Kidney (tissue), 14 donors: ENCODE results near the gene PCNX1. TPM values are rescaled to one million over a fixed set of nuclear protein-coding genes. Genes with fewer than 3 reads are reported as not detected.
A peak's percentile ranks its signal among the peaks of the same experiment; 100 is the strongest.

ENCODE experiments used
- DNase-seq, 5 donors: peaks; one replicate each; pipeline ENCODE4 v3.0.0-alpha.2; 2013 to 2020
- FAIRE-seq: peaks from 2 replicates; lab custom pipeline; 2012; peaks lifted over from hg19 to GRCh38; lab: Jason Lieb, UNC
- H3K27ac ChIP-seq, 2 donors: one replicate each; pipeline ENCODE4 v1.7.0; 2013; ENCODE audit warnings: low read depth in 2 of 2, low read length in 2 of 2, inconsistent platforms in 1 of 2
- H3K27me3 ChIP-seq: one replicate; pipeline ENCODE4 v1.7.1; 2013; ENCODE audit warnings: low read length, inconsistent platforms; ENCODE audit not compliant: control insufficient read depth, insufficient read depth
- H3K36me3 ChIP-seq, 3 donors: one replicate each; pipeline versions ENCODE4 v1.7.0 to v1.7.1; 2013; ENCODE audit warnings: low read length in 3 of 3, control low read depth in 1 of 3, inconsistent platforms in 1 of 3; ENCODE audit not compliant: insufficient read depth in 3 of 3, control insufficient read depth in 2 of 3
- H3K4me1 ChIP-seq, 3 donors: one replicate each; pipeline versions ENCODE4 v1.7.0 to v1.7.1; 2013; ENCODE audit warnings: low read length in 3 of 3, inconsistent platforms in 1 of 3, low read depth in 1 of 3; ENCODE audit not compliant: control insufficient read depth in 2 of 3, insufficient read depth in 2 of 3
- H3K4me3 ChIP-seq, 3 donors: one replicate each; pipeline versions ENCODE4 v1.7.0 to v1.8.1; 2013; ENCODE audit warnings: low read length in 3 of 3, control low read depth in 1 of 3, inconsistent platforms in 1 of 3
- H3K9ac ChIP-seq, 3 donors: one replicate each; pipeline versions ENCODE4 v1.7.0 to v1.7.1; 2013; ENCODE audit warnings: low read length in 3 of 3, control low read depth in 1 of 3, inconsistent platforms in 1 of 3
- H3K9me3 ChIP-seq, 3 donors: one replicate each; pipeline versions ENCODE4 v1.7.0 to v1.7.1; 2013; ENCODE audit warnings: low read length in 3 of 3, control low read depth in 1 of 3, inconsistent platforms in 1 of 3; ENCODE audit not compliant: control insufficient read depth in 2 of 3, insufficient read depth in 1 of 3
- intact Hi-C: fragments of 100-400 bp; cut with DNase I; formaldehyde crosslinking; loops from one replicate; pipeline ENCODE4 v1.11.1; 2022
- polyA plus RNA-seq: library from polyadenylated mRNA; stranded (reverse); fragments of 350-450 nt; fragmentation: Illumina TruSeq; extraction: RNeasy Lipid Tissue Mini Kit (QIAGEN cat#74804); gene quantifications from one replicate; pipeline ENCODE4 v1.2.3, GENCODE V29; 2014; ENCODE audit warnings: low read depth, low replicate concordance; ENCODE audit not compliant: insufficient read depth
- total RNA-seq: library from RNA; stranded (reverse); fragmentation: NEBNext Ultra II Directional; extraction: Animal tissue kit (Norgen Biotek cat#: 25700); gene quantifications from one replicate; pipeline ENCODE4 v1.2.1, GENCODE V29; 2021
- TF ChIP-seq, protein P1 (sequence below): IDR thresholded peaks from 3 replicates; pipeline ENCODE4 v1.5.1; 2012; ENCODE audit warnings: mild to moderate bottlenecking, moderate library complexity, borderline replicate concordance; ENCODE audit not compliant: insufficient read depth; ENCODE audit errors: extremely low read depth
- donor health status: control.
- donor health status: control.
- donor health status: control.
- donor health status: control.
- donor health status: control.
- donor health status: DM: yes; HTN: yes; CAD: no.
- donor health status: Normal renal cell carcinoma (clear cell type).

Gene PCNX1
- total and polyA plus RNA-seq, 2 donors from 2014 or later: 16.2 to 55.2 TPM

DNA sequence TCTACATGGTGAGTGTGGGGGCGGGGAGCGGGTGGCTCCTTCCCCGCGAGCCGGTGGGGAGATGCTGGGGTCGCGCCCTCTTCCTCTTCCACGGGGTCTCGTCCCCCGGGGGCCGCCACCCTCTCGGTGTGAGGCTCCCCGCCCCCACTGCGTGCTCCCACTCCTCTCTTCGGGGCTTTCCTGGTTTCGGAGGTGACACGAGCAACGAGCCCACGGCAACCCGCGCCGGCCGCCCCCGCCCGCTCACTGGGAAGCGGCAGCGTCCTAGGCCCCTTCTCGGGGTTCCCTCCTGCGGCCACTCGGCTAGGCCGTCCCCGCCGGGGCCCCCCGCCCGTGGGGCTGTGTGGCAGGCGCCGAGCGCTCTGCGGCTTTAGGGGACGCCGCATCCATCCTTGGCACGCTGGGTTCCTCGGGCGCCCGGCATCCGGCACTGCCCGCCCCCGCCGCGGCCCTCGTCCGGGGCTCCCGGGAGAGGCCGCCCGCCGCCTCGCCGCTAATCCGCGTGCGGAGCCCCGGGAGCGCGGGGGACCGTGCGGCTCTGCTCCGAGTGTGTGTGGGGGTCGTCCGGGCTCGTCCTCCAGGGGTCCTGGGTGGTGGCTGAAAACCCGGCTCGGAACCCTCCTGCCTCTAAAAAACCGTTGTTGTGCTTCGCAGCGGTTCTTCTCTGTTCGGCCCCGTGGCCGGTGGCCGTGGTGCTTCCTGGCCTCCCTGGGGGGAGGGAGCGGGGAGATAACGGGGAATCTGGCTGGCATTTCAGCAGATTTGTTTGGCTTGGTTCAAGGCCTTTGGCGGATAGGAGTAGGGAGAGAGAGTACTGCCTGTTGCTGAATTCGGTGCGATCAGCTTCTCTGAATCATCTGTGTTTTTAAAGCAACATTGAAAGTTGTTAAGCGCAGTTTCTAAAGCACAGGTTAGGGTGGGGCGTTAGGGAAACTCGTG lies 1.0 kb downstream of the PCNX1 start:
- DNase-seq (peak; percentile 45 to 89 (median 66)), FAIRE-seq (no peak)
- Histone ChIP-seq H3K4me1 (peaks cover 0 to 23% (median 20%) of the 10 kb centered on the region in 3 donors), H3K27ac (peak overlapping the region; percentile 83 to 94), H3K4me3 (peak overlapping the region; percentile 77 to 93 (median 81)), H3K27me3 (no peaks in the 10 kb centered on the region), H3K9me3 (no peaks in the 10 kb centered on the region), H3K9ac (peak overlapping the region; percentile 63 to 95 (median 74)), H3K36me3 (no peaks in the 10 kb centered on the region)
- TF ChIP-seq, protein P1, sequence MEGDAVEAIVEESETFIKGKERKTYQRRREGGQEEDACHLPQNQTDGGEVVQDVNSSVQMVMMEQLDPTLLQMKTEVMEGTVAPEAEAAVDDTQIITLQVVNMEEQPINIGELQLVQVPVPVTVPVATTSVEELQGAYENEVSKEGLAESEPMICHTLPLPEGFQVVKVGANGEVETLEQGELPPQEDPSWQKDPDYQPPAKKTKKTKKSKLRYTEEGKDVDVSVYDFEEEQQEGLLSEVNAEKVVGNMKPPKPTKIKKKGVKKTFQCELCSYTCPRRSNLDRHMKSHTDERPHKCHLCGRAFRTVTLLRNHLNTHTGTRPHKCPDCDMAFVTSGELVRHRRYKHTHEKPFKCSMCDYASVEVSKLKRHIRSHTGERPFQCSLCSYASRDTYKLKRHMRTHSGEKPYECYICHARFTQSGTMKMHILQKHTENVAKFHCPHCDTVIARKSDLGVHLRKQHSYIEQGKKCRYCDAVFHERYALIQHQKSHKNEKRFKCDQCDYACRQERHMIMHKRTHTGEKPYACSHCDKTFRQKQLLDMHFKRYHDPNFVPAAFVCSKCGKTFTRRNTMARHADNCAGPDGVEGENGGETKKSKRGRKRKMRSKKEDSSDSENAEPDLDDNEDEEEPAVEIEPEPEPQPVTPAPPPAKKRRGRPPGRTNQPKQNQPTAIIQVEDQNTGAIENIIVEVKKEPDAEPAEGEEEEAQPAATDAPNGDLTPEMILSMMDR: no peak
- intact Hi-C loops: no loop called here

DNA sequence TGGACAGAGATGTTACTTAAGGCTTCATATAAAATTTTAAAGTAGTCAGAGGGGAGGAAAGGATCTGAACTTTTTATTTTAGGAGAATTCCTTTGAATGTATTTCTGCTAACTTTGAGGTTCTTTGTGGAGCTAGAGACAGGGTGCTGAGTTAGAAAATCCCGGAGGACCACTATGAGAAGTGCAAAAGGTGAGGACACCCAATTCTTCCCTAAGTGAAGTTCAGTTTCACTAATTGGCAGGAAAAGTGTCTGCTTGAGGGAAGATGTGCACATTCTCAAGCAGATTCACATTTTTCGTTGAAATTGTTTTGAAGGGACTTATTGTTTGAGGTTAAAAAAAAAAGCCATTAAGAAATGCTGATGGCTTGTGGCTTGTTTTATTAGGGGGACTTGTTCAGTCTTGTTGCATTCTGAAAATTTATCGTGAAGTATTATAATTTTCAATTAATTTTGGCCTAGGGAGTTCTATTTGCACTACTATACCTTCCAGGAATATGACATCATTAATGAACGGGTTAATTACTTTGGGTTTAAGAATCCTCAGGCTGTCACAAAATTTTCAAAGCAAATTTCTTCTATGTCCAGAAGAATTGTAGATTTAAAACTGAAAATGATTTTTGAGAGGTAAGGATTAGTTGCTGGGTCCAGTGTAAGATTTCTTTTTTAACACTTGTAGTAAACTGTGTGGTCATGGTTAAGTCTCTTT lies 1.8 kb downstream of the PCNX1 start:
- intact Hi-C loops: no loop called here
- Histone ChIP-seq H3K36me3 (no peaks in the 10 kb centered on the region), H3K4me3 (peak overlapping the region; percentile 77 to 93 (median 81)), H3K9ac (peak overlapping the region; percentile 63 to 95 (median 74)), H3K4me1 (peaks cover 0 to 22% (median 20%) of the 10 kb centered on the region in 3 donors), H3K27ac (peak overlapping the region in 1 of 2 donors; percentile 94), H3K27me3 (no peaks in the 10 kb centered on the region), H3K9me3 (no peaks in the 10 kb centered on the region)
- DNase-seq (no peak), FAIRE-seq (no peak)
- TF ChIP-seq, protein P1: no peak

DNA sequence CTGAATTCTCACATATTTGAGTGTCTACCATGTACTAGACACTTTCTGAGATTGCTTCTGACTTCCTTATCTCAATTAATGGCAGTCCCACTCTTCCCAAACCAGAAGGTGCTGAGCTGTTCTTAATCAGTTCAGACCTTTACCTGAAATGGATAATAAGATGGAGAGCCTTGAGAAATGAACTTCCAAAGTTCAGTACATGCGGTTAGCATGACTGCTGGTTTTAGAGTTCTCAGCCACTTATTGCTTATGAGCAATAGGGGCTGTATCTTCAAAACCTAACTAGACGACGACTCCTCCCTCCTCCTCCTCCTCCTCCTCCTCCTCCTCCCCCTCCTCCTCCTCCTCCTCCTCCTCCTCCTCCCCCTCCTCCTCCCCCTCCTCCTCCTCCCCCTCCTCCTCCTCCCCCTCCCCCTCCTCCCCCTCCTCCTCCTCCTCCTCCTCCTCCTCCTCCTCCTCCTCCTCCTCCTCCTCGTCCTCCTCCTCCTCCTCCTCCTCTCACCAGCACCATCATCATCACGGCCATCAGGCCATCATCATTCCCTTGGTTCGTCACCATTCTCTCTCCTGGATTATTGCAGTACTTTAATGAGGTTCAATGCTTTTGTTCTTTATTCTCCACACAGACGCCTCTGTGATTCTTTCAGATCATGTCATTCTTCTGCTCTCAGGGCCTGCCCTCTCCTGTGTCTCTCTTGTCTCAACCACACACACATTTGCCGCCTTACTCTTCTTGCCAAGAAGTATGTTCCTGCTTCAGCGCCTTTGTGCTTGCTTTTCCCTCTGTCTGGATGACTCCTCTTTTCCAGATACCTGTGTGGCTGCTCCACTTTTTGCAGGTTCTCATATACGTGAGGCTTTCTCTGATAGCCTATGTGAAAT lies 2.7 kb downstream of the PCNX1 start:
- H3K9me3 ChIP-seq: no peaks in the 10 kb centered on the region
- DNase-seq (no peak), FAIRE-seq (no peak)
- intact Hi-C loops: no loop called here
- TF ChIP-seq, protein P1: no peak
- peaks cover 0 to 18% (median 15%) of the 10 kb centered on the region in 3 donors for H3K4me1 ChIP-seq
- H3K9ac ChIP-seq: no peak overlapping the region
- H3K36me3 ChIP-seq: no peaks in the 10 kb centered on the region
- no peaks in the 10 kb centered on the region for H3K27me3 ChIP-seq
- no peak overlapping the region for H3K4me3 ChIP-seq
- peak overlapping the region in 1 of 2 donors; percentile 14 for H3K27ac ChIP-seq
